Prostate gland (tissue), 2 donors: Measurements from ENCODE around the gene CRYBG3. TPM values are rescaled to one million over a fixed set of nuclear protein-coding genes. Genes with fewer than 3 reads are reported as not detected.
"Not testable (repeated sequence)": the region's sequence is repeated elsewhere in the genome, so short reads cannot be mapped to it uniquely, and the experiment has no call there.

Experiments
- DNase-seq: peaks from one replicate; pipeline ENCODE4 v3.0.0-alpha.2; 2019; ENCODE audit warnings: low spot score
- H3K27ac ChIP-seq, 2 donors: fragments of 200-600 bp; sonication (generic); 2 replicates each; pipeline ENCODE4 v1.5.1; 2017 to 2019
- H3K27me3 ChIP-seq: fragments of 200-600 bp; sonication (generic); replicated peaks from 2 replicates; pipeline ENCODE4 v1.5.1; 2019; ENCODE audit not compliant: insufficient read depth
- H3K36me3 ChIP-seq, 2 donors: fragments of 200-600 bp; sonication (generic); 1 replicate in 1 of 2; 2 replicates in 1 of 2; pipeline versions ENCODE4 v1.5.1 to v1.8.1; 2017 to 2019
- H3K4me1 ChIP-seq: fragments of 200-600 bp; sonication (generic); replicated peaks from 2 replicates; pipeline ENCODE4 v1.5.1; 2019
- H3K4me3 ChIP-seq, 2 donors: fragments of 200-600 bp; sonication (generic); 2 replicates each; pipeline ENCODE4 v1.5.1; 2017 to 2019
- H3K9me3 ChIP-seq: fragments of 200-600 bp; sonication (generic); 2 replicates; pipeline ENCODE4 v1.5.1; 2017
- CTCF ChIP-seq, 4 experiments: fragments of 200-600 bp in 2 of 4; fragments of 450-650 bp in 2 of 4; sonication (generic) in 2 of 4; IDR thresholded peaks; 1 replicate in 3 of 4; 2 replicates in 1 of 4; pipeline ENCODE4 v1.5.1; 2016 to 2019; ENCODE audit warnings: antibody characterized with exemption in 4 of 4, mild to moderate bottlenecking in 2 of 4, moderate library complexity in 2 of 4
- POLR2A ChIP-seq: fragments of 450-650 bp; IDR thresholded peaks from one replicate; pipeline ENCODE4 v1.6.1; 2016; ENCODE audit warnings: antibody characterized with exemption, mild to moderate bottlenecking
- POLR2AphosphoS5 ChIP-seq: sonication (generic); formaldehyde crosslinking; IDR thresholded peaks from one replicate; pipeline ENCODE4 v1.6.1; 2017; ENCODE audit warnings: antibody characterized with exemption
- WGBS: methylation state at CpG from one replicate; pipeline ENCODE4 v1.1.5; 2018; 5-methylcytosine and 5-hydroxymethylcytosine counted together
- intact Hi-C: fragments of 100-400 bp; cut with DNase I; formaldehyde crosslinking; loops from one replicate; pipeline ENCODE4 v1.14.2; 2022
- total RNA-seq, 2 donors: library from RNA; depleted of rRNA; stranded (reverse); fragments of >200 nt; gene quantifications; one replicate each; pipeline ENCODE4 v1.1.0, GENCODE V29; 2016

The CRYBG3 gene
- total RNA-seq, 2 donors from 2014 or later = 22.0 to 23.5 TPM

GRCh38 chr3:97825101-97825500 lies 3.3 kb downstream of the CRYBG3 start:
- Histone ChIP-seq H3K4me3 (no peak overlapping the region), H3K36me3 (no peaks in the 10 kb centered on the region), H3K4me1 (no peaks in the 10 kb centered on the region), H3K27ac (no peak overlapping the region), H3K27me3 (no peaks in the 10 kb centered on the region), H3K9me3 (no peaks in the 10 kb centered on the region)
- TF ChIP-seq POLR2AphosphoS5 = no peak
- no peak for TF ChIP-seq CTCF (IDR thresholded peaks at IDR 0.05)
- TF ChIP-seq POLR2A = no peak
- 100% methylated on average over 1 of the region's 1 CpG for WGBS
- DNase-seq = no peak
- intact Hi-C loops = no loop called here

GRCh38 chr3:97827741-97828471 lies 6.1 kb downstream of the CRYBG3 start:
- no peak overlapping the region for H3K4me3 ChIP-seq
- H3K4me1 ChIP-seq = no peaks in the 10 kb centered on the region
- no peak overlapping the region for H3K27ac ChIP-seq
- DNase-seq = no peak
- intact Hi-C loops = no loop called here
- no peaks in the 10 kb centered on the region for H3K36me3 ChIP-seq
- H3K9me3 ChIP-seq = no peaks in the 10 kb centered on the region
- TF ChIP-seq CTCF (IDR thresholded peaks at IDR 0.05) (no peak), POLR2AphosphoS5 (no peak), POLR2A (no peak)
- 70% methylated on average over 2 of the region's 2 CpGs for WGBS
- H3K27me3 ChIP-seq = no peaks in the 10 kb centered on the region

- no peaks in the 10 kb centered on the region for H3K4me1 ChIP-seq
These were observed 7.4 kb downstream of the CRYBG3 start for GRCh38 chr3:97829198-97829597.

GRCh38 chr3:97830638-97831037 lies 8.8 kb downstream of the CRYBG3 start:
- no peaks in the 10 kb centered on the region for H3K27me3 ChIP-seq
- intact Hi-C loops = no loop called here
- no peaks in the 10 kb centered on the region for H3K9me3 ChIP-seq
- no peaks in the 10 kb centered on the region for H3K4me1 ChIP-seq
- no peak for DNase-seq
- no peak overlapping the region for H3K27ac ChIP-seq
- no peak for TF ChIP-seq CTCF (IDR thresholded peaks at IDR 0.05)
- TF ChIP-seq POLR2A = no peak
- TF ChIP-seq POLR2AphosphoS5 = no peak
- 34% methylated on average over 2 of the region's 2 CpGs for WGBS
- no peak overlapping the region for H3K4me3 ChIP-seq
- H3K36me3 ChIP-seq = no peaks in the 10 kb centered on the region

More at GRCh38 chr3:97829198-97829597, 7.4 kb downstream of the CRYBG3 start:
- no peak overlapping the region for H3K27ac ChIP-seq
- H3K9me3 ChIP-seq = no peaks in the 10 kb centered on the region
- no peaks in the 10 kb centered on the region for H3K36me3 ChIP-seq
- 92% methylated on average over 2 of the region's 2 CpGs for WGBS
- no peaks in the 10 kb centered on the region for H3K27me3 ChIP-seq
- intact Hi-C loops = no loop called here
- TF ChIP-seq POLR2A (no peak), CTCF (IDR thresholded peaks at IDR 0.05) (no peak), POLR2AphosphoS5 (no peak)
- H3K4me3 ChIP-seq = no peak overlapping the region
- DNase-seq = no peak

GRCh38 chr3:97831140-97831539 lies 9.3 kb downstream of the CRYBG3 start:
- intact Hi-C loops = no loop called here
- no peak overlapping the region for H3K27ac ChIP-seq
- DNase-seq = no peak
- no peaks in the 10 kb centered on the region for H3K36me3 ChIP-seq
- no peaks in the 10 kb centered on the region for H3K27me3 ChIP-seq
- no peak for TF ChIP-seq POLR2A
- WGBS = 95% methylated on average over 1 of the region's 1 CpG
- no peak overlapping the region for H3K4me3 ChIP-seq
- H3K9me3 ChIP-seq = no peaks in the 10 kb centered on the region
- H3K4me1 ChIP-seq = no peaks in the 10 kb centered on the region

- H3K36me3 ChIP-seq, intact Hi-C loops, H3K4me1 ChIP-seq, H3K27ac ChIP-seq, H3K4me3 ChIP-seq, DNase-seq, H3K27me3 ChIP-seq, H3K9me3 ChIP-seq: not testable (repeated sequence)
- 84% methylated on average over 4 of the region's 4 CpGs for WGBS
These were observed 11.4 kb downstream of the CRYBG3 start for GRCh38 chr3:97833184-97833583.
